Activated CD4-positive, alpha-beta memory T cell treated with anti-CD3 and anti-CD28 coated beads for 36 hours (primary cell): ENCODE measurements around the gene INSRR. TPM values are rescaled to one million over a fixed set of nuclear protein-coding genes. Genes with fewer than 3 reads are reported as not detected.
A peak's percentile ranks its signal among the peaks of the same experiment; 100 is the strongest.

ENCODE experiments used
- CTCF ChIA-PET: fragments of 350-600 bp; sonication (Branson Sonifier 250); formaldehyde crosslinking; loops from one replicate; lab custom pipeline; 2021; ENCODE audit warnings: antibody characterized with exemption, inconsistent platforms; lab: Charles Lee
- POLR2A ChIA-PET: fragments of 350-600 bp; sonication (Branson Sonifier 250); formaldehyde crosslinking; loops from one replicate; lab custom pipeline; 2021; ENCODE audit warnings: antibody characterized with exemption; lab: Charles Lee
- DNase-seq: peaks from one replicate; pipeline ENCODE4 v3.0.0-alpha.2; 2020
- H3K27ac Mint-ChIP-seq: one replicate; pipeline ENCODE4 v1.8.0; 2021; ENCODE audit warnings: mixed read lengths
- H3K27me3 Mint-ChIP-seq: one replicate; pipeline ENCODE4 v1.8.0; 2021; ENCODE audit warnings: mixed read lengths
- H3K36me3 Mint-ChIP-seq: one replicate; pipeline ENCODE4 v1.8.0; 2021; ENCODE audit warnings: mixed read lengths
- H3K4me1 Mint-ChIP-seq: one replicate; pipeline ENCODE4 v1.8.0; 2021; ENCODE audit warnings: low read depth, mixed read lengths
- H3K4me3 Mint-ChIP-seq: one replicate; pipeline ENCODE4 v1.8.0; 2021; ENCODE audit warnings: mild to moderate bottlenecking, mixed read lengths
- H3K9me3 Mint-ChIP-seq: one replicate; pipeline ENCODE4 v1.8.0; 2021; ENCODE audit warnings: mixed read lengths
- intact Hi-C: fragments of 100-400 bp; cut with micrococcal nuclease; formaldehyde crosslinking; loops from one replicate; pipeline ENCODE4 v1.15.1; 2023
- total RNA-seq, 2 experiments: library from RNA; stranded (reverse); gene quantifications; one replicate each; pipeline ENCODE4 v1.2.3, GENCODE V29; 2021

Gene INSRR
- total RNA-seq, 2 experiments from 2014 or later = 0.05 to 0.14 TPM

DNA sequence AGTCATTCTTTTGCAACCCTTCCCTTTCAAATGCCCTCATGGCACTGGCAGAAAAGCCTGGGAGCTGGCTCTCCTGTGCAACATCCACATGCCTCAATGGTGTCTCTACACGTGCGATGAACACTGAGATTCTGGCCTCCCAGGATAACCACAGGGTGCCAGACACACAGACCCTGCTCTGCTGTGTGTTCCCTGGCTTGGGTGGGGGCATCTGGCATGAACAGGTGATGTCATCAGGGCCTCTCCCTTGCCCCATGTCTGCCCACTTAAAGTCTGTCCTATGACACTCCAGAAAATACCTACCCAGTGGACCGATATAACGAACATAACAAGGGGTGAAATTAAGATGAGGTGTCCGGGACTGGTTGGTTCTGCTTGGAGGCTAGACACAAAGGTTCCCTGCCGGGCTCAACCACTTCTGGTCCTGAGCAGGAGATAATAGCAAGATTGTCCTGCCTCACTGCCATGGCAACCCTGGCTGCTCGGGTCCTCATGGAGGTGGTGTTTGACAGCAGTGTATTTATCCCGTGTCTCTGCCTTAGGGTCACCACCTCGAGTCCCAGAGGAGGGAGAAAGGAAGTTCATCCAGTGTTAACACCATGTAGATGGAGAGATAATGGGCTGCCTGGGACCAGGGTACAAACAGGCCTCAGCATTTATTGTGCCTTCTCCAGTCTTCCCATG, 19.3 kb downstream of the INSRR start:
- CTCF ChIA-PET = interaction anchor here (0.8 to 6.9 kb wide), 26 partner anchors 9 to 112 kb away, joined by 3 to 147 read pairs (median 7); partner anchors contain the start of genes ISG20L2, METTL25B, MRPL24 and NTRK1
- H3K4me3 Mint-ChIP-seq = no peak overlapping the region
- POLR2A ChIA-PET = interaction anchor here (1.2 to 1.8 kb wide), 2 partner anchors 8 to 21 kb away, joined by 7 to 9 read pairs; partner anchors contain the start of gene NTRK1
- H3K4me1 Mint-ChIP-seq = peaks cover 38% of the 10 kb centered on the region
- intact Hi-C loops = loop anchor here (1.0 to 2.0 kb wide), 2 partner anchors 21 to 51 kb away; partner anchors contain the start of gene NTRK1
- no peaks in the 10 kb centered on the region for H3K9me3 Mint-ChIP-seq
- H3K36me3 Mint-ChIP-seq = no peaks in the 10 kb centered on the region
- peaks cover 55% of the 10 kb centered on the region for H3K27me3 Mint-ChIP-seq
- DNase-seq = no peak
- no peak overlapping the region for H3K27ac Mint-ChIP-seq

DNA sequence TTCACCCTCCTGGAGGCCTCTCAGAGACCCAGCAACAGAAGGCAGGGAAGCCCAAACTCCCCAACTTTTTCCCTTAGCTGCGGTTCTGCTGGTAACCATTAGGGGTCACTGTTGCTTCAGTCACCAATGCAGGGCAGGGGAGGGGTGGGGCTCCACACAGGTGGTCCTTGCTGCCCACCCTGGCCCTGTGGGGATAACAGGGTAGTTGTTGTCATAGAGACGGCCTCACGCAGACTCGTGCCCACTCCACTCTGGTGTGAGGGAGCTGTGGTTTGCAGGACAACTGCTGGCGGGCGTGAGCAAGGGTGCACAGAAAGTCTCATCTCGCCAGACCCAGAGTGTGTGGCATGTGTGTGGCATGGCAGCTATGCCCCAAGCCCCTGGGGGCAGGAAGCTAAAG, 19.9 kb downstream of the INSRR start:
- POLR2A ChIA-PET = interaction anchor here (0.6 to 1.8 kb wide), 3 partner anchors 9 to 21 kb away, joined by 3 to 9 read pairs (median 7); partner anchors contain the start of gene NTRK1
- peaks cover 42% of the 10 kb centered on the region for H3K4me1 Mint-ChIP-seq
- CTCF ChIA-PET = interaction anchor here (0.6 to 6.9 kb wide), 37 partner anchors 9 to 133 kb away, joined by 3 to 147 read pairs (median 6); partner anchors contain the start of genes CRABP2, ISG20L2, METTL25B and MRPL24
- peak; percentile 59 for DNase-seq
- no peak overlapping the region for H3K4me3 Mint-ChIP-seq
- no peaks in the 10 kb centered on the region for H3K36me3 Mint-ChIP-seq
- intact Hi-C loops = loop anchor here (1.0 to 2.0 kb wide), 2 partner anchors 22 to 51 kb away; partner anchors contain the start of gene NTRK1
- peaks cover 51% of the 10 kb centered on the region for H3K27me3 Mint-ChIP-seq
- H3K27ac Mint-ChIP-seq = peak overlapping the region; percentile 3
- H3K9me3 Mint-ChIP-seq = no peaks in the 10 kb centered on the region

DNA sequence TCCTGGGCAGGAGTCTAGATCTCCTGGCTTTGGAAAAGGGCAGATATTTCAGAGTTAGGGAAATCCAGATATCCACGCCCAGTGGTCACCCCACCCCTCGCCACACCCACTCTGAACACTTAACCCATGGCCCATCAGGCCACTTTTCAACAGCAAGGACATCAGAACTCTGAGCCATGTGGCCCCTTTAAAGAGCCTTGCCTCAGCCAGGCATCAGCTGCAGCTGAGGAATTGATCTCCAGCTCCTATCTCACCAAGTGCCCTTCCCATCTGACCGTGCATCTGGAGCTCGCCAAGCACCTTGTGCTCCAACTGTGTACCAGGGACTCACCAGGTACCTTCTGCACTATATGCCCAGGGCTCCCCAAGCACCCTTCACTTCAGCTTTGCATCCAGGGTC, 22.0 kb downstream of the INSRR start:
- peak overlapping the region; percentile 64 for H3K27ac Mint-ChIP-seq
- H3K4me1 Mint-ChIP-seq = peaks cover 45% of the 10 kb centered on the region
- ChIA-PET CTCF (interaction anchor here (0.6 to 6.9 kb wide), 12 partner anchors 13 to 147 kb away, joined by 3 to 147 read pairs (median 26); partner anchors contain the start of genes ISG20L2, METTL25B, NTRK1 and PEAR1), POLR2A (interaction anchor here (0.9 kb wide), 1 partner anchor 12 kb away, joined by 3 read pairs; no protein-coding TSS in a partner anchor)
- no peaks in the 10 kb centered on the region for H3K9me3 Mint-ChIP-seq
- no peak overlapping the region for H3K4me3 Mint-ChIP-seq
- intact Hi-C loops = loop anchor here (1.0 kb wide), 2 partner anchors 21 to 40 kb away; partner anchors contain the start of gene SH2D2A
- H3K27me3 Mint-ChIP-seq = peaks cover 34% of the 10 kb centered on the region
- DNase-seq = no peak
- H3K36me3 Mint-ChIP-seq = no peaks in the 10 kb centered on the region

DNA sequence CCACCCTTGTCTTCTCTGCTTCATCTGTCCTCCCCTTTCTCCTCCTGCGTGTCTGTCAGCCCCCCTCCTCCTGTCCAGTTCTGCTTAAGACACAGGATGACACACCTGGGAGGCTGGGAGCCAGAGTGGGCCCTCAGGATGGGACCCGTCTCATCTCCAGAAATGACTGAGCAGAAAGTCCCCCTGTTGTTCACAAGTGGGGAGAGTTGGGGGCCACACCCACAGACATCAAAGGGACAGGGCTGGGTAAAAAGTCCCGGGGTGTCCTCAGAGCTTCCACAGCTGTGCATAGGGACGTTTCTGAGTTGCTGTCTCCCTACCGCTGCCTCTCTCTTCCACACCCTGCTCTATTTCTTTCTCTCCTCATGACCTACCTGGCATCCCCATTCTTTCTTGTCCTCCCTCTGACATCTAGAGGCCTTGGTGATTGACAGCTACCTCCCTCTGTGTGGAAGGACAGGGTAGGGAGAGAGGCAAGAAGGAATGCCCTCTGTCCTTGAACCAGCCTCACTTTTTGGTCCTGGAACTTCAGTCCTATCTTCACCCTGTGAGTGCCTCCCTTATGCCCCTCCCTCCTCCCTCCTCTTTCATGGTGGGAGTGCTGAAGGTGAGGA, 22.8 kb downstream of the INSRR start:
- Mint-ChIP-seq H3K27me3 (peaks cover 30% of the 10 kb centered on the region), H3K9me3 (no peaks in the 10 kb centered on the region), H3K4me1 (peaks cover 45% of the 10 kb centered on the region), H3K4me3 (no peak overlapping the region), H3K36me3 (no peaks in the 10 kb centered on the region), H3K27ac (peak overlapping the region; percentile 64)
- CTCF ChIA-PET = interaction anchor here (0.9 to 6.9 kb wide), 8 partner anchors 18 to 147 kb away, joined by 5 to 147 read pairs (median 28); partner anchors contain the start of genes ISG20L2, METTL25B, NTRK1 and PEAR1
- DNase-seq = peak; percentile 88
- POLR2A ChIA-PET = no interaction called here
- intact Hi-C loops = loop anchor here (1.0 kb wide), 2 partner anchors 20 to 39 kb away; partner anchors contain the start of gene SH2D2A

DNA sequence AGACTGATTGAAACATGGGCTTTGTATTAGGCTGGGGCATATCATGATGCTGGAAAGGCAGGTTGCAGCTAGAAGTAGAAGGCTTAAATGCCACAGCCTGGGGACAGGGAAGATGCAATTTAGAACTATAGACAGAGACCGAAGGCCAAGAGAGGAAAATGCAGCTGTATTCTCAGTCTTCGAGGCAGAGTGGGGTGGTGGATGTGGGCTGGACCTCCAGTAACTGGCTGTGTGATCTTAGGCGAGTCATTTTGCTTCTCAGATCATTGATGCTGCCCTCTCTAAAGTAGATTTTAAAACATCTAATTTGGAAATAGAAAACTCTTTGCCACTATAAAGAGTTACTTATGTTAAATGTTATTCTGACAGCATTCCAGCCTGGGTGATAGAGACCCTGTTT, 24.6 kb downstream of the INSRR start:
- POLR2A ChIA-PET = interaction anchor here (0.8 to 1.2 kb wide), 4 partner anchors 12 to 78 kb away, joined by 3 to 4 read pairs (median 3); partner anchors contain the start of gene SH2D2A
- intact Hi-C loops = no loop called here
- H3K27ac Mint-ChIP-seq = peak overlapping the region; percentile 13
- CTCF ChIA-PET = interaction anchor here (0.6 to 6.9 kb wide), 4 partner anchors 12 to 155 kb away, joined by 3 to 137 read pairs (median 6); partner anchors contain the start of genes NTRK1 and PEAR1
- H3K36me3 Mint-ChIP-seq = no peaks in the 10 kb centered on the region
- H3K4me3 Mint-ChIP-seq = no peak overlapping the region
- H3K27me3 Mint-ChIP-seq = peaks cover 19% of the 10 kb centered on the region
- no peaks in the 10 kb centered on the region for H3K9me3 Mint-ChIP-seq
- peaks cover 45% of the 10 kb centered on the region for H3K4me1 Mint-ChIP-seq
- DNase-seq = peak; percentile 38

DNA sequence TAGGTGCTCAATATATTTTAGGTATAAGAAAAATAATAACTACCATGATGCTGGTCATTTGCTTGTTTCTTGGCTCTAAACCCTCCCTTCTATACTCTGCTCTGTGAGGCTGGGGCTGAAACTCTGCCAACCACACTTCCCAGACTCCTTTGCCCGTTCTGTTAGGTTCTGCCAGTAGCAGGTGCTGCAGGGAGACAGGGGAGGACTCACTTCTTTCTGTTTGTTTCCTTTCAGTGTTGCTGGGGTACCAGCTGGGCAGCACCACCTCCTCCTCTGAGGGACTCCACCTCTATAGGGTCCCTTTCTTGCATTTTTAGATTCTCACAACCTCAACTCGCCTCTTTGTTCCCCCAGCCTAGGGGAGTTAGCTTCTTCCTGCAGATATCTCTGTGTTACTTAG, 25.3 kb downstream of the INSRR start:
- H3K9me3 Mint-ChIP-seq = no peaks in the 10 kb centered on the region
- intact Hi-C loops = no loop called here
- DNase-seq = peak; percentile 52
- H3K4me1 Mint-ChIP-seq = peaks cover 42% of the 10 kb centered on the region
- ChIA-PET CTCF (interaction anchor here (0.6 to 6.9 kb wide), 5 partner anchors 12 to 156 kb away, joined by 3 to 137 read pairs (median 7); partner anchors contain the start of genes NTRK1 and PEAR1), POLR2A (interaction anchor here (0.8 to 1.2 kb wide), 3 partner anchors 11 to 26 kb away, joined by 3 to 4 read pairs (median 3); partner anchors contain the start of gene SH2D2A)
- H3K27me3 Mint-ChIP-seq = peaks cover 15% of the 10 kb centered on the region
- no peak overlapping the region for H3K4me3 Mint-ChIP-seq
- H3K27ac Mint-ChIP-seq = peak overlapping the region; percentile 13
- no peaks in the 10 kb centered on the region for H3K36me3 Mint-ChIP-seq

DNA sequence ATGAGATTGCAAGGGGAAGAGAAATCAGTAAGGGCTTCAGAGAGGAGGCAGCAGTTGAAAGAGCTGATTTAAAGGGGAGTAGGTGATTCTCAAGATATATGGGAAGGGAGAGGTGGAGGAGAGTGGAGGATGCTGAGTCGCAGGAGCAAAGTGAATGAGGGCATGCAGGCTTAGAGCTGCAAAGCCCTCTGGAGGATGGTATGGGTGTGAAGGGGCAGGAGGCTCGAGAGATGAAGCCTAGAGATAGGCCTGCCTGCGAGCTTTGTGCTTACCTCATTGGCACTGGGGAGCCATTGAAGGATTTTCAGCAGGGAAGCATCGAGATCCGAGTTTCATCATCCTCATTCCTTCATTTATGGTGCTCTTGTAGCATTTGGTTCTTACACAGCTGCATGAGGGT, 26.5 kb downstream of the INSRR start:
- peaks cover 11% of the 10 kb centered on the region for H3K27me3 Mint-ChIP-seq
- no peak overlapping the region for H3K27ac Mint-ChIP-seq
- intact Hi-C loops = no loop called here
- no peak overlapping the region for H3K4me3 Mint-ChIP-seq
- peaks cover 39% of the 10 kb centered on the region for H3K4me1 Mint-ChIP-seq
- ChIA-PET CTCF (interaction anchor here (1.2 to 3.3 kb wide), 3 partner anchors 18 to 143 kb away, joined by 3 to 10 read pairs (median 7); partner anchors contain the start of gene NTRK1), POLR2A (no interaction called here)
- DNase-seq = no peak
- H3K36me3 Mint-ChIP-seq = no peaks in the 10 kb centered on the region
- H3K9me3 Mint-ChIP-seq = no peaks in the 10 kb centered on the region

DNA sequence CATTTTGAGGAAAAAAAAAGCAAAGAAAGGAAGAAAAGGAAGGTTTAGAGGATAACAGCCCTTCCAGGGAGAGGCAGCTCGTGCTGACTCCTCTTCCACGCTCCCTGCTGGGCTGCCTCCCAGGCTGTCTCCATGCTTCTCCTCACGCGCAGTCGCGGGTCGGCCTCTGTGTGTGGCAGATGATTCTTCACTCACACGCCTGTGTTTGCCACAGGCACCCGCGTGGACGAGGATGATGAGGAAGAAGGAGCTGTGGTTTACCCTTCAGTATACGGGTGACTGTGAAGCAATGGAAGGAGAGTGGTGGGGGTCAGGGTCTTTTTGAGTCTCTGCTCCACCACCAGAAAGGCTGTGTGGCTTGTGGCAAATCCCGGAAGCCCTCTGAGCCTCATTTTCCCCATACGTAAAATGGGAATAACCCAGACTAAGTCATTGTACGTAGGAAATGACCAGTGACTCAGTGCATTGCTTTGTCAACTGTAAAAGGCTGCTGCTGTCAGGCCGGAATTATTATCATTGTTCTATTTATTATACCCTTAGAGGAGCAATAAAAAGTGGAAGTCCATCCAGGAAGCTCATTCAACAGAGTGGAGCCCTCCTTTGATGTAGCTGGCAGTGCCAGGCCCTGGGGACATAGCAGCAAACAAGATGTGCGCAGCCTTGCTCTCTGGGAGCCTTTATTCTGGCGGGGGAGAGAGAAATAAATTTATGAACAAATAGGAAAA, 30.4 kb downstream of the INSRR start:
- no peaks in the 10 kb centered on the region for H3K4me1 Mint-ChIP-seq
- no peaks in the 10 kb centered on the region for H3K9me3 Mint-ChIP-seq
- intact Hi-C loops = no loop called here
- no peak for DNase-seq
- no peak overlapping the region for H3K4me3 Mint-ChIP-seq
- ChIA-PET CTCF (interaction anchor here (0.9 to 2.0 kb wide), 3 partner anchors 10 to 140 kb away, joined by 3 to 10 read pairs (median 4); no protein-coding TSS in a partner anchor), POLR2A (interaction anchor here (0.6 to 1.4 kb wide), 2 partner anchors 21 to 53 kb away, joined by 3 to 4 read pairs; no protein-coding TSS in a partner anchor)
- no peak overlapping the region for H3K27ac Mint-ChIP-seq
- H3K36me3 Mint-ChIP-seq = no peaks in the 10 kb centered on the region
- no peaks in the 10 kb centered on the region for H3K27me3 Mint-ChIP-seq

DNA sequence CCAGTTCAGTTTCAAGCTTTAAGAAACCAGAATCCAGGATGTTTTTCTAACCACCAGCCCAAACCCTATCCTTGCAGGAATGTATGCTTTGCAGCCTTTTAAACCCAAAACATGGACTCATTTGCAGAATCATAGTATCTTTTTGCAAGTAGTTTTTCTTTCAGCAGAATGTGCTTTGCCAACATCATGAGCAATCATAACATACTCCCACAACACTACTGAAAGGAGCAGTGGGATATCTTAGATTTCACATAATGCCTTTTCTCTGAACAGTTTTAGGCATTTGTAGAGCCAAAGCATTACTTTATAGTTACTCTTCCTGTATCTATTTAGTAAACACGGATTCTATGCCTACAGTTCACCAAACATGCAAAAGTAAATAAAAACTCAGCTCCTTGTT, 32.3 kb downstream of the INSRR start:
- H3K36me3 Mint-ChIP-seq = no peaks in the 10 kb centered on the region
- H3K27ac Mint-ChIP-seq = no peak overlapping the region
- ChIA-PET CTCF (interaction anchor here (0.6 to 7.3 kb wide), 4 partner anchors 12 to 137 kb away, joined by 3 to 38 read pairs (median 8); partner anchors contain the start of gene NTRK1), POLR2A (interaction anchor here (1.1 kb wide), 1 partner anchor 22 kb away, joined by 3 read pairs; no protein-coding TSS in a partner anchor)
- H3K9me3 Mint-ChIP-seq = no peaks in the 10 kb centered on the region
- intact Hi-C loops = no loop called here
- H3K4me1 Mint-ChIP-seq = peaks cover 18% of the 10 kb centered on the region
- H3K4me3 Mint-ChIP-seq = no peak overlapping the region
- DNase-seq = no peak
- no peaks in the 10 kb centered on the region for H3K27me3 Mint-ChIP-seq

DNA sequence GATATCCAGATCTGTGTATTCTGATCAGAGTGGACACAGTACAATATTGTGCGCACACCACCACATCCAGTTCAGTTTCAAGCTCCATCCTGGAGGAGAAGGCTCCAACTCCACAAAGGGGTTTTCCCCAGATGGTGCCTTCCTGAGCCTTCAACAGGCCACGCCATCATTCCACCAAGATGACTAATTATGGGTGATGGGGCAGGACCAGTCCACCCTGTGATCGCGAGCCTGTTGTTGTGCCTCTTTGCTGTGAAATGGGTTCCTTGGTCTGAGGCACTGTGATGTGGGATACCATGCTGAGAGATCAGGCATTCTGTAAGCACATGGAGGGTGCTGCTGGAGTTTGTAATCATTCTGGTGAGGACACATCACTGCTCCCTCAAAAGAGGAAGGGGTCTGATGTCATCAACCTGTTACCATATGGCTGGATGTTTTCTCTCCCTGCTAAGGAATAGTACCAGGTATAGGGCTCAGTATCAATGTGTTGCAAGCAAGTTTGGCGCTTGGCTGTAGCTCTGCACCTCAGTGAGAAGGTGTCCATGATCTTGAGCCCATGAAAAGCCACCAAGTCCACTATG, 35.6 kb downstream of the INSRR start:
- H3K27ac Mint-ChIP-seq = no peak overlapping the region
- no peaks in the 10 kb centered on the region for H3K36me3 Mint-ChIP-seq
- H3K27me3 Mint-ChIP-seq = no peaks in the 10 kb centered on the region
- H3K4me3 Mint-ChIP-seq = no peak overlapping the region
- peaks cover 32% of the 10 kb centered on the region for H3K4me1 Mint-ChIP-seq
- no peaks in the 10 kb centered on the region for H3K9me3 Mint-ChIP-seq
- no peak for DNase-seq
- CTCF ChIA-PET = interaction anchor here (1.1 to 7.3 kb wide), 4 partner anchors 15 to 97 kb away, joined by 7 to 38 read pairs (median 11); partner anchors contain the start of gene NTRK1
- POLR2A ChIA-PET = interaction anchor here (1.4 kb wide), 1 partner anchor 19 kb away, joined by 3 read pairs; no protein-coding TSS in a partner anchor
- intact Hi-C loops = no loop called here
